COLO668 (cell line): Measurements from ENCODE around the gene TNIK.
"Not testable (repeated sequence)": the region's sequence is repeated elsewhere in the genome, so short reads cannot be mapped to it uniquely, and the experiment has no call there.

Experiments used
- DNase-seq: peaks from one replicate; lab custom pipeline; 2025; ENCODE audit not compliant: unreplicated experiment; lab: John Stamatoyannopoulos, UW

The TNIK gene

DNA sequence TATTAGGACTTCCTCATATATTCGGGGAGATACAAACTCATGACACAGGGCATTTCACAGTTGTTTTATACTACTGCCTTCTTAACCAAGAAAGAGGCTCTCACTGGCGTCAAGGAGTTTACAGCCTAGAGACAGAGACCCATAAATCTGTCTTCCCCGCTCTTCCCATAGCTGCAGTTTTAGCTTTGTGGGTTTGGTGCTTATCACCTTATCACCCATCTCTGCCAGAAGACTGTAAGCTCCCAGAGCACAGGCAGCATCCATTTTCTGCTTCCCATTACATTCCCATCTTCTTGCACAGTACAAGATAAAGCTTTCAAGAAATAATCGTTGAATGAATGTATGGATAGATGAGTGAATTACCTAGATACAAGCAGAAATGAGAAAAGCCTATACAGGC lies 144.3 kb downstream of the TNIK start:
- no peak for DNase-seq

DNA sequence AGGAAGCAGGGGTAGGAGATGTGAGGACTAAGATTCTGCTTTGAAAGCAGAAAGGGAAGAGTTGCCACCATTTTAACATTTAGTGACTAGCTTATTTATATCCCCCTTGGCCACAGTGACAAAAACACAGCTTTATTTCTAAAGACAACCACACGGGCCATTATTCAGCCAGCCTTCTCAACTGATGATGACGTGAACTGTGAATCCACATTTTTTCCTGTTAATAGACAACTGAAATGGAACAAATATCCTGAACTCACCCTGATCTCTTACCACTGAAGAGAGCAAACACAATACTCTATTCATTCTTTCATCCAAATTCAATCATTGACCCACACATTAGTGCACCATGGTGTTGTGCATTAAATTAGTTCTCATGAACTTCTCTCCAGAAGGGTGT lies 145.1 kb downstream of the TNIK start:
- DNase-seq, result no peak

DNA sequence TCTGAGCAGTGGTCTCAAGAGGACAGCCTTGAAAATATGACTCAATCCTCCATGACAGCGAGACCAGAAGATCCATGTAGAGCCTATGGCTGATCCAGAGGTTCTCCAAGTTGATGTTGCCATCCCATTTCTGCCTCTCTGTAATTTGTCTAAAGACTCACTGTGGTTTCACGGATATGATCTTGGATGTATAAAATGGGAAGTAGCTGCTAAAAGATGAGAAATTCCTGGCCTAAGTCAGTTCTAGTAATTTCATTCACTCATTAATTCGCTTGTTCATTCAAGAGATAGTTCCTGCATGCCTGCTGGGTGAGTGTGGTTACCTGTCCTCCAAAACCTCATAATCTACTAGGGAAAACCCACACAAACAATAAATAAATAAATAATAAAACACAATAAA lies 145.9 kb downstream of the TNIK start:
- no peak for DNase-seq

DNA sequence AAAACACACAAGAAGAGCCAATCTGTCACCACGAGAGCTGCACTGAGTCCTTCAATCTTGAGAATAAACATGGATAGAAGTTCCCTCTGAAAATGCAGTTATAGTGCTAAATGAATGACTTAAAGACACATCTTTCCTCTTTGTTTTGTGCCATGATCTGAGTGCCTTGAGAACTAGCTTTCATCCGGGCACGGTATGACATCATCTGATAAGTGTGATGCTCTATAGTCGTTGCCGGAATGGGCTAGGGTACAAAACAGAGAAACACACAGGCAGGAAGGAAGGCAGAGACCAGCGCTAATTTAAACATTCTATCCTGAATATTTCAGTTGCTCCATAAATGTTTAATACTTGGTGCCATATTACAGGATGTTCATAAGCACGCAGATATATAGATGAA lies 146.5 kb downstream of the TNIK start:
- no peak for DNase-seq

DNA sequence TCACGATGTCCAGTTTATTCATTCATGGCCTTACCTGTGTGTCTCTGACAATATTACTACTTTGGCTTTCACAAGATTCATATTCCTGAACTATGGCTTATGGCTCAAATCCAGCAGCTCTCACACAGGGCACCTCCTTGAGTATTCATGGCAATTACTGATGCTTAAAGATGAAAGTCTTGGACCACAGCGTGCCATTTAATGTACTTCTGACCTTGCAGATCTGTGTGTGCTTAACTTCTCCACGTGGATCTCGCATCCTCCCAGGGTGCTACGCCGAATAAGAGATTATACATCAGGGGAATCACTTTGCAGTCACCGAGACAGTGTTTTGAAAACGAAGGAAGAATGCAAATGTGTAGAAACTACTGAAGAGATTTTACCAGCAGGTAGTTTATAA lies 147.5 kb downstream of the TNIK start:
- no peak for DNase-seq

DNA sequence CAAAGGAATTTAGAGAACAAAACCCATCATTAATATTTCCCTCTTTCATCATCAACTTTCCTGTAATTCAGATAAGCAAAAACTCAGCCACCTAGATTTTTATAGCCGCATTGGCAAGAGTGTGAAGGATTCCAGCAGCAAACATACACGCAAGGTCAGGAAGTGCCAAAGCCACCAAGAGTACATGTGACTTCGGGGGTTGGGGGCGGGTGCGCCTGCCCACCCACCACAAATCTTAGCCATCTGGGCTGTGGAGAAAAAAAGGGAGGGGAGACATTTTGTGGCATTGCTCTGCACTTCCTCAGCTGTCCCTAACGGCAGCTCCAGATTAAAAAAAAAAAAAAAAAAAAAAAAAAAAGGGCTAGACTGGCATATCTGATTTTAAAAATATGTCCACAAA lies 148.4 kb downstream of the TNIK start:
- no peak for DNase-seq

DNA sequence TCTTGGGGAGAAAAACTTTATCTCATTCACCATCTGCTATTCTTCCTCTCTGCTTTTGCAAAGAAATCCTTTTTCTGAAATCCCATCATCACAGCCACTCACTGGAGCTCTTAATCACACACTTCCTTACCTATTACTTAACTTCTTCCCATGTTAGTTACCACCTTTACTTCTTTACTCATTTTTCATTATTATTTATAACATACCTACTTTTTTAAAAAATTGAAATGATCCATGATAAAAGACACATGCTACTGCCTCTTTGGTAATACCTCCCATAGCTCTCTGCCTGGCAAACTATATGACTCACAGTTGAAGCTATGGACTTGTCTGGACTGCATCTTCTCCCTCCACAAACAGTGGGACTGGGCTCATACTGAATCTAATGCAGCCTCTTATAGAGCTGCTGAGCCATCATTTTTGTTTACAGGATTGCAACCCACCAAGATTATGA lies 150.3 kb downstream of the TNIK start:
- DNase-seq, result no peak

DNA sequence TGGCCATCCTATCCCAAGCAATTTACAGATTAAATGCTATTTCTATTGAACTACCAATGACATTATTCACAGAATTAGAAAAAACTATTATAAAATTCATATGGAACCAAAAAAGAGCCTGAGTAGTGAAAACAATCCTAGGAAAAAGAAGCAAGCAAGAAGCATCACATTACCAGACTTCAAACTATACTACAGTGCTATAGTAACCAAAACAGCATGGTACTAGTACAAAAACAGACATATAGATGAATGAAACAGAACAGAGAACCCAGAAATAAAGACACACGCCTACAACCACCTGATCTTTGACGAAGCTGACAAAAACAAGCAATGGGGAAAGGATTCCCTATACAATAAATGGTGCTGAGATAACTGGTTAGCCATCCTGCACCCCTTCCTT lies 152.2 kb downstream of the TNIK start:
- DNase-seq, result no peak

DNA sequence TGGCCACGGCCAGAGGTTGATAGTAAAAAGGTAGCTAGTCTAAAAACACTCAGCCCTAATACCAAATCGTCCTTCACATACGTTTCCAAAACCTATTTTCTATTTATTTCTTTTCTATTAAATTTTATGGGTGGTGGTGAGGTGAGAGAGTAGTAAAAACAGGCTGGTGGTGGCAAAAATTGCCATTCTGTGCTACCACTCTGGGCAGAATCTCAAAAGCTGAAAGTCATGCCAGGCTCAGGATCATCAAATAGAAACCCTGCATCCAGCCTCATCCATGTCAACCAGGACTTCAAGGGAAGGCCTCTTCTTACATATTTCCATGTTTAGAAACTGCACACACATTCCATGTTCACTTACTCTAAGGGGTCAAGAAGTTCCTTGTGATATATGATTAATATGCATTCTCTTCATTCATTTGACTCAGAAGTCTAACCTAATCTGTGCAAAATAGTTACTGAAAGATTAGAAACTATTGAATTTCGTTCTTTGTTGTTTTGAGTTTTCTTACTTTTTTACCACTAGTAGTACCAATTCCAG lies 153.1 kb downstream of the TNIK start:
- DNase-seq, result no peak

DNA sequence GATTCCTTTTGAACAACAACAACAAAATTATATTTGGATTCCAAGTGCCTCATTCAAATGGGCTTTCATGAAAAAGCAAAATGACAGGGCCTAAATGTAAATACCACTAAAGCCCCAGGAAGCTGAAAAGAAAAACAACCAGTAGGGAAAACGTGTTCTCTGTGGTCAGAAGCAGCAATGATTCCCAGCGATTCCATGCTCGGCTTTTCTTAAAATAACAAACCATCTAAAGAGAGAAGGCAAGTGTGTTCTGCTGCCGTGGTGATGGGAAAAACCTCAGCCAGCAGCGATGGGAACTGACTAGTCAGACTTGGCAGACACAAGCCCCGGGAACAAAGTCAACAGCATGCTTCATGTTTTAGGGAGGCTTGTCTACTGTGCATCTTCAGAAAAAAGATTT lies 153.6 kb downstream of the TNIK start:
- DNase-seq, result no peak

DNA sequence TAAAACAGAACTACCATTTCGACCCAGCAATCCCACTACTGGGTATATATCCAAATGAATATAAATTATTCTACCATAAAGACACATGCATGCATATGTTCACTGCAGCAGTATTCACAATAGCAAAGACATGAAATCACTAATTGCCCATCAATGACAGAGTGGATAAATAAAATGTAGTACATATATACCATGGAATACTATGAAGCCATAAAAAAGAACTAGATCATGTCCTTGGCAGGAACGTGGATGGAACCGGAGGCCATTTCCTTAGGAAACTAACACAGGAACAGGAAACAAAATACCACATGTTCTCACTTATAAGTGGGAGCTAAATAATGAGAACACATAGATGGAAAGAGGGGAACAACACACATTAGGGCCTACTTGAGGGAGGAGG lies 154.4 kb downstream of the TNIK start:
- not testable (repeated sequence) for DNase-seq

DNA sequence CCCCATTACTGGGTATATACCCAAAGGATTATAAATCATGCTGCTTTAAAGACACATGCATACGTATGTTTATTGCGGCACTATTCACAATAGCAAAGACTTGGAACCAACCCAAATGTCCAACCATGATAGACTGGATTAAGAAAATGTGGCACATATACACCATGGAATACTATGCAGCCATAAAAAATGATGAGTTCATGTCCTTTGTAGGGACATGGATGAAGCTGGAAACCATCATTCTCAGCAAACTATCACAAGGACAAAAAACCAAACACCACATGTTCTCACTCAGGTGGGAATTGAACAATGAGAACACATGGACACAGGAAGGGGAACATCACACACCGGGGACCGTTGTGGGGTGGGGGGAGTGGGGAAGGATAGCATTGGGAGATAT lies 155.7 kb downstream of the TNIK start:
- DNase-seq, result not testable (repeated sequence)

DNA sequence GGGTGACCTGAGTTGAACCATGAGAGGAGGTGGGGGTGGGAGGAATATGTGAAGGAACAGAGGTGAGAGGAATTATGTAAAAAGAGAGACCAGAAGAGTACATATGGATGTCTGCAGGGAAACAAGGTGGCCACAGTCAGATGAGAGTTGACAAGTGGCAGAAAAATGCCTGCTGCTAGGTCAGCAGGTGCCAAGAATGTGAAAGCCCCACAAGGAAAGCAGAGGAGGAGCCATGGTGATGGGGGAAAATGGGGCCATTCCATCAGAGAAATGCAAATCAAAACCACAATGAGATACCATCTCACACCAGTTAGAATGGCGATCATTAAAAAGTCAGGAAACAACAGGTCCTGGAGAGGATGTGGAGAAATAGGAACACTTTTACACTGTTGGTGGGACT lies 156.2 kb downstream of the TNIK start:
- not testable (repeated sequence) for DNase-seq

DNA sequence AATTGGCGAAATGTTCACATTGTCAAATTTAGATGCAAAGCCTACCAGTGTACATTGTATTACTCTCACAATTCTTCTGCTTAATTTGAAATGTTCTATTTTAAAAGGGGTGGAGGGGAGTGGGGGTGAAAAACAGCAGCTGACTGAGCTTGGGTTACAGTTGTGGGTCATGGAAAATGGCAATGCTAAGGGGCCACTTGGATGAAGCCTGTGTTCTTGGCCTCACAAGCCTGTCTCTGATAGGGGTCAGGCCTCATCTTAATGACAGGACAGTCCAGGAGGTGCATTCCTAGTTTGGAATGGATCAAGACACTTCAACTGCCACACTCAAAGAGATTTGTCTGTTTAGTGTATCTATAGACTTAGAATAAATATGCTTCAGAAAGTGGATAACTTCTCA lies 158.2 kb downstream of the TNIK start:
- no peak for DNase-seq

DNA sequence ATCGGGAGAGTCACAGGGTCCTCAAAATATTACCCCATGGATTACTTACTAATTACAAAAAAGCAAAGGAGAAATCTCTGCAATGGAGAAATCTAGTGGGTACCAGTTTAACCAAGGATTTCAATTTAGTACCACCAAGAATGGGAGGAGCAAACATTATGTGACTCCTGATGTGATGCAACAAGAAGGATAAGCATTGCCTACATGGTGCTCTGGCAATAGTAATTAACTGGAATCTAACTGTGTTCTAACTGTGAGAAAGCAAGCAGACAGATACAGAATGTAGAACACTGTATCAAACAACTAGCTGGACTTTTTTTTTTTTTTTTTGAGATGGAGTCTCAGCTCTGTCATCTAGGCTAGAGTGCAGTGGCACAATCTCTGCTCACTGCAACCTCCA lies 159.2 kb downstream of the TNIK start:
- no peak for DNase-seq

DNA sequence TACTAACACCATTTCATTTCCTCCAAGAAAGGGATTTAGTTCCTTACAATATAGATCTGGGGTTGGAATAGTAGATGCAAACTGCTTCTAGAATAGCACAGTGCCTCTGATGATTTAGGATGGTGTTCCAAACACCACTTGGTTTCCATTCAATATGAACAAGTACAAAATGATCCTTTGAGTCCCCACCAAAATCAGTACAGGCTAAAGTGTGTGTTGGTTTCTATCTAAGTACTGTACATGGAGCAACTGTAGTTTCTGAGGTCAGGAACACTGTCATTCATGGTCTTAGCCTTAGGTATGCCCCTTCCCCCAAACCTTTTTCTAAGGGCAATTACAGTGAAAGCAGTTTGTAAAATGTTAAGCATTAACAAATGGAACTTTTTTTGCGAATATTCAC lies 162.3 kb downstream of the TNIK start:
- DNase-seq, result no peak

DNA sequence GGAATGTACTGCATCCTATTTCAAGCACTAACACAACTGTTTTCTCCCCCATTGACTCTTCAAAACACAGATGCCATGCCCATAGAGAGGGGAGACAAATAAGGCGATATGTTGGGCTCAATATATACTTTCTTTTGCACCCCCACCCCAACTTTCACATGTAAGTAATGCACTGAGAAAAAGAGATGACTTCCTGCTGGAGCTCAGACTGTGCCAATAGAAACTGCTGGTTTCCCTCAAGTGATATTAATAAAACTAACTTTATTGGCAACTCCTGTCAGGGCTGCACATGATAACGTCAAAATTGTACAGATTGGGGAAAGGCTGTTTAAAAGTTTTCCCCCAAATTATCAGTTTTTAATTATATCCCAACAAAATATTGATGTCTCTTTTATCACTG lies 163.0 kb downstream of the TNIK start:
- no peak for DNase-seq

DNA sequence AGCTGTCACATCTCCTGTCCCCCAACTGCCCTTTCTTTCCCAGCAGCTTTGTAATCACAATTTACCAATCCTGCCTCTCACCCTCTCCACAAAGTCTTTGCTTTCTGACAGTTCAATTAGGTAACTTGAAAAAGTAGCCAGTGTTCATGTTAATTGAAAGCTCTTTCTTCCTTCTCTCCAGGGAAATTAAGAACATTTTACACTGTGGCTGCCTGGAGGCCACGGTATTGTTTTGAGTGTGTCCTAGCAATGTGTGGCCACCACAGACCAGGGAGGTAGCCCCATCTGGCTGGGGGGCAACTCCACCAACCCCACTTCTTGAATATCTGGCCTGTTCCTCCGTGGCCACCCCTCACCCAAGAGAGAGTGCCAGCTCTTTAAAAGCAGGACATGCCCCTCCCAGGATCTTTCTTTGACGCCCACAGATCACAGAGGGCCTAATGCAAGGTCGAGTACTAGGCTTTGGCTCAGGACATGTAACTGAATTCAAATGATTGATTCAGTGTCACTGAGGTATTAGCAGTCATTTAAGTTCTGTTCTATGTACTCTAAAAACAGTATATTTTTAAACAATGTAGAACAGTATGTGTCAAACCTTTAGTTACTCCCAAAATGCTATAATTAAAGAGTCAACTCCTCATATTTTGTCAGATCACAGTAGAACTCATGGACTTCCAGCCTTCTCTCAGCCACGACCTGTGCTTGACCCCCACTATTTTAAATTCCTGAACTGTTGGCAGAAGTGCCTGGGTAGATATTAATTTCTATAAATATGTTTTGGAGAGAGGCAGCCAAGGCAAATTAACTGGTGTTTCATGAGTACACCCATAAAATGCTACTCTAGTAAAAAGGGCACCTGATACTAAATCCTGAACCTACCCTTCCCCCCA lies 164.5 kb downstream of the TNIK start:
- no peak for DNase-seq

DNA sequence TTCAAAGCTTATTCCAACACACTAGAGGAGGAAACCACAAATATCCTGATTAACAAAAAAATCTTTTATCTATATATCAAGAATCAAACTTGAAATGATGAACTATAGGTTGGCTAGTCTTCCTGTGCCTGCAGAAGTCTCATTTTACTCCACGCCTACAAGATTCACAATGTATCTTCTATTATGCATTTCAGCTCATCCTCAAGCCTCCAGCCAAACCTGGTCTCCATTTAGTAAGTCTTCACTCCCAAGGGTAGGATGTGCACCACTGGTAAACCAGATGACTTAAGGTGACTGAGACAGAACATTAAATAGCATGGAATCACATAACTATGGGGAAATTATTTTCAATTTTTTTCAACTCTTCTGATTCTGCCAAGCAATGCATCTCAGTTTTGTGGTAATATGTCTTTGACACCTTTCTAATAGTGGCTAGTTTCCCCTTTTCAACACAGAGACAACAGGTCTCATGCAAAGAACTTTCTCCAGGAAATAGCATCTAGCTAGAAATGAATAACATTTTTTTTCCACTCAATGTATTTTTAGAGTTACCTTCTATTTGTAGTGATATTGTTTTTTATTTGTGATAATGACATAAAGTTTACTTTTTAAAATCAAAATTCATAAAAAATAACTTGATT lies 166.9 kb downstream of the TNIK start:
- no peak for DNase-seq

DNA sequence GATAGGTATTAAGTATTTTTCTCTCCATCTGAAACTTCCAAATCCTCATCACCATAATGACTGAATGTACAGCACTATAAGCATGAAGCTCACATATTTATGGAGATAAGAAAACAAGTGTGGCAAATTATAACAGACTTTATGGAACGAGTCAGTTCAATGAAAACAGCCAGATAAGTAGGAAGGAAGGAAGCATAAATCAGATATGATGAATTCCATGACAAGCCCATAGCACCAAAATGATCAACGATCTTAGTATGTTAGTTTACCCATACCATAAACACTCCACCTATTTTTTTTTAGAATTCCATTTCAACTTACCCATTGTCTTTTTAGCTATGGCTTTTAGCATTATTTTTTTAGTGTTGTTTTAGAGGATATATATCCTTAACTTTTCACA lies 169.5 kb downstream of the TNIK start:
- DNase-seq, result no peak

DNA sequence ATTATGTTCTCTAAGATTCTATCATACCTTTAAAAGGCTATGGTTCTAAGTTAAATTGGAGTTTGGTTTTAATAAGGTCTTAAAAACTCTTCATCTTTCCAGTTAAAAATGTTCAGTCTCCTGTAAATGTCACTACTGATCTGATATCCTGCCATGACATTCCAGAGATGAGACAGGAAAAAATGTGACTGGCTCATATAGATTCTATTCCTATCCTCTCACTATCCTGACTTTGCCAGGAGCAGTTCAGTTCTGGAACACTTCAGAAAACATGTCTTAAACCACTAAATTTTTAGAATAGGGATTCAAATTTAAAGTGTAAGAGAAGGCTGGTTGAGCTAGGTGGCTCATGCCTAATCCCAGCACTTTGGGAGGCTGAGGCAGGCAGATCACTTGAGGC lies 170.9 kb downstream of the TNIK start:
- DNase-seq, result no peak

DNA sequence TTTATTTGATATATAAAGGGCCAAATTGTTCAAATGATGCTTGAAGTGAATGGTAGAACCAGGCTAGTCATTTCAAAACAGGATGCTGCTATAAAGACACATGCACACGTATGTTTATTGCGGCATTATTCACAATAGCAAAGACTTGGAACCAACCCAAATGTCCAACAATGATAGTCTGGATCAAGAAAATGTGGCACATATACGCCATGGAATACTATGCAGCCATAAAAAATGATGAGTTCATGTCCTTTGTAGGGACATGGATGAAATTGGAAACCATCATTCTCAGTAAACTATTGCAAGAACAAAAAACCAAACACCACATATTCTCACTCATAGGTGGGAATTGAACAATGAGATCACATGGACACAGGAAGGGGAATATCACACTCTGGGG lies 172.4 kb downstream of the TNIK start:
- DNase-seq, result not testable (repeated sequence)
